HEK293 (cell line): ENCODE results near the gene DPY19L2.
"Not testable (repeated sequence)": the region's sequence is repeated elsewhere in the genome, so short reads cannot be mapped to it uniquely, and the experiment has no call there.

Experiments used
- CTCF ChIA-PET: fragments of 350-600 bp; formaldehyde crosslinking; extraction: SDS; loops from one replicate; lab custom pipeline; 2021; ENCODE audit warnings: antibody characterized with exemption; lab: Yijun Ruan, JAX
- POLR2A ChIA-PET: fragments of 300-600 bp; formaldehyde crosslinking; extraction: SDS; loops from one replicate; lab custom pipeline; 2020; ENCODE audit warnings: antibody characterized with exemption, inconsistent platforms; lab: Yijun Ruan, JAX
- H3K27ac ChIP-seq: fragments of 200-500 bp; sonication (Bioruptor generic); 2 replicates; pipeline ENCODE4 v1.5.1; 2014; ENCODE audit warnings: low read depth, low read length, control low read depth, inconsistent platforms; ENCODE audit errors: extremely low read depth
- H3K36me3 ChIP-seq, 2 experiments: fragments of 200-500 bp in 1 of 2; sonication (Bioruptor generic) in 1 of 2; 1 replicate in 1 of 2; 2 replicates in 1 of 2; pipeline ENCODE4 v1.5.1; 2014 to 2017; ENCODE audit warnings: inconsistent platforms in 2 of 2, low read length in 2 of 2; ENCODE audit not compliant: control insufficient read depth in 2 of 2, insufficient read depth in 1 of 2
- H3K4me1 ChIP-seq: fragments of 200-500 bp; sonication (Bioruptor generic); 2 replicates; pipeline ENCODE4 v1.5.1; 2014; ENCODE audit warnings: mild to moderate bottlenecking, low read length, inconsistent platforms; ENCODE audit not compliant: control insufficient read depth, insufficient read depth
- H3K4me3 ChIP-seq: 2 replicates; pipeline ENCODE4 v1.5.1; 2011; ENCODE audit warnings: low read depth, mild to moderate bottlenecking, control low read depth, low read length, moderate library complexity
- H3K9me3 ChIP-seq: fragments of 200-500 bp; sonication (Bioruptor generic); 2 replicates; pipeline ENCODE4 v1.5.1; 2014; ENCODE audit warnings: low read depth, low read length, inconsistent platforms; ENCODE audit not compliant: control insufficient read depth, insufficient read depth
- FEZF1 ChIP-seq: fragments of 450-650 bp; formaldehyde crosslinking; IDR thresholded peaks from 2 replicates; pipeline ENCODE4 v1.5.1; 2016; ENCODE audit warnings: missing biosample characterization, missing genetic modification characterization
- OSR2 ChIP-seq: fragments of 450-650 bp; formaldehyde crosslinking; IDR thresholded peaks from 2 replicates; pipeline ENCODE4 v1.5.1; 2016; ENCODE audit warnings: missing biosample characterization, missing genetic modification characterization
- PRDM10 ChIP-seq: fragments of 450-650 bp; formaldehyde crosslinking; IDR thresholded peaks from 2 replicates; pipeline ENCODE4 v1.5.1; 2016; ENCODE audit warnings: missing biosample characterization, missing genetic modification characterization
- SCRT2 ChIP-seq: fragments of 450-650 bp; formaldehyde crosslinking; IDR thresholded peaks from 2 replicates; pipeline ENCODE4 v1.5.1; 2016; ENCODE audit warnings: missing biosample characterization, missing genetic modification characterization
- TCF7L2 ChIP-seq: IDR thresholded peaks from 2 replicates; pipeline ENCODE4 v1.6.1; 2011; ENCODE audit warnings: low read depth, mild to moderate bottlenecking, inconsistent platforms, low read length, moderate library complexity, borderline replicate concordance
- ZBTB26 ChIP-seq: fragments of 450-650 bp; formaldehyde crosslinking; optimal IDR thresholded peaks from 2 replicates; pipeline ENCODE3; 2016; ENCODE audit warnings: missing biosample characterization, mild to moderate bottlenecking, missing genetic modification characterization
- ZBTB8A ChIP-seq: fragments of 450-650 bp; formaldehyde crosslinking; IDR thresholded peaks from 2 replicates; pipeline ENCODE4 v1.5.1; 2016; ENCODE audit warnings: missing biosample characterization, missing genetic modification characterization
- ZNF558 ChIP-seq: fragments of 450-650 bp; formaldehyde crosslinking; IDR thresholded peaks from 2 replicates; pipeline ENCODE4 v1.5.1; 2016; ENCODE audit warnings: missing biosample characterization, missing genetic modification characterization
- ZNF843 ChIP-seq: fragments of 450-650 bp; formaldehyde crosslinking; IDR thresholded peaks from 2 replicates; pipeline ENCODE4 v1.5.1; 2016; ENCODE audit warnings: missing biosample characterization, missing genetic modification characterization
- ZXDB ChIP-seq: fragments of 450-650 bp; formaldehyde crosslinking; IDR thresholded peaks from 2 replicates; pipeline ENCODE4 v1.5.1; 2016; ENCODE audit warnings: missing biosample characterization, missing genetic modification characterization

The DPY19L2 gene

DNA sequence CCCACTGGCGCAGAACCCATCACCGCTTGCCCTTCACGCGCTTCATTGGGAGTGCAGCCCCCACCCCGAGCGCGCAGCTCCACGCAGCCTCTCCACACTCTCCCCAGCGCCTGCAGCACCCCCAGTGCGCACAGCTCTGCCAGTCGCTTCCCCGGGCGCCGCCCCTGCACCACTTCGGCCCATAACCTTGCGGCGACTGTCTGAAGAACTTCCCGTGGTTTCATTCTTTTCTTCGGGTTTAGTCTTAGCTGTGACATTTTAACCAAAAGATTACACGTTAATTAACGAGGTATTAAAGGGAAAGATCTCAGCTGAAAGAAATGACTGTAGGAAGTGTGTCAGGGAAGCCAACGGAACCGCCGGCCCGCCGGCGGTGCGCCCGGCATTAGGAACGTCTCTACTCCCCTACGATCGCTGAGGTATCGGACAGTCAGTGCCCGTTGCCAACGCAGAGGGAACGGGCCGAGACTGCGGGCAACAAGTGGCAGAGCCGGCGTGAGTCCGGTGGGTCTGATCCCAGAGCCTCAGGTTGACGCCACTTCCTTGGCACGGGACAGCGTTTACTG is 590 bp upstream of the DPY19L2 start:
- not testable (repeated sequence) for H3K9me3 ChIP-seq, H3K36me3 ChIP-seq, H3K4me1 ChIP-seq
- H3K27ac ChIP-seq: peak overlapping the region; percentile 62; the same call in 1 of the 2 replicates
- ChIA-PET CTCF (interaction anchor here (0.7 to 1.2 kb wide), 2 partner anchors 249 to 985 kb away, joined by 3 to 6 read pairs; no protein-coding TSS in a partner anchor), POLR2A (interaction anchor here (1.0 kb wide), 1 partner anchor 248 kb away, joined by 3 read pairs; no protein-coding TSS in a partner anchor)
- TF ChIP-seq ZBTB26 (tag by site-specific recombination): peak; percentile 70
- TF ChIP-seq SCRT2 (tag by site-specific recombination): peak; percentile 88
- 0 out of 2 replicates have a peak, but pooled peaks have one; percentile 1 for TF ChIP-seq ZBTB8A
- H3K4me3 ChIP-seq: peak overlapping the region; percentile 72

GRCh38 chr12:63663005-63663404 is 5.3 kb downstream of the DPY19L2 start:
- H3K4me3 ChIP-seq, H3K27ac ChIP-seq, H3K9me3 ChIP-seq, H3K36me3 ChIP-seq, H3K4me1 ChIP-seq, POLR2A ChIA-PET, CTCF ChIA-PET: not testable (repeated sequence)

DNA sequence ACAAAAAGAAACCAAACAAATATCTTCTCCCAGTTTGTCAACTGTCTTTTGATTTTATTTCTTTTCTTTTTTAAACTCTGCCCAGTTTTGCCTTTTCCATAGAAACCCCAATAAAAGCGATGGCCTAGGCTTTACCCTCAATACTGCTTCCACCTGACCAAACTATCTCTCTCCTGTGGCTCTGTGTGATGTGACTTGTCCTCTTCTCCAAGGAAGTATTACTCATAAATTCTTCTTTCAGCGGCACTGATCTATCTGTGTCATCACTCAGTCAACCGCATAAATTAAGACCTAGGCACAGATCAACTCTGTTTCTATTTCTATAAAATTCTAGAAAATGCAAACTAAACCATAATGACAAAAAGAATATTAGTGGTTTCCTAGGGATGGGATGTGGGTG is 9.8 kb downstream of the DPY19L2 start:
- H3K9me3 ChIP-seq, H3K4me1 ChIP-seq, H3K27ac ChIP-seq, POLR2A ChIA-PET, H3K36me3 ChIP-seq, CTCF ChIA-PET, H3K4me3 ChIP-seq: not testable (repeated sequence)

GRCh38 chr12:63656407-63656806 is 11.9 kb downstream of the DPY19L2 start:
- peak; percentile 93 for TF ChIP-seq ZNF558 (tag by site-specific recombination)
- H3K27ac ChIP-seq: 0 out of 2 replicates have a peak overlapping the region, but pooled peaks have one; percentile 37
- CTCF ChIA-PET: interaction anchor here (0.6 kb wide), 1 partner anchor 548 kb away, joined by 3 read pairs; no protein-coding TSS in a partner anchor
- H3K4me3 ChIP-seq, H3K9me3 ChIP-seq, H3K36me3 ChIP-seq, POLR2A ChIA-PET, H3K4me1 ChIP-seq: not testable (repeated sequence)

DNA sequence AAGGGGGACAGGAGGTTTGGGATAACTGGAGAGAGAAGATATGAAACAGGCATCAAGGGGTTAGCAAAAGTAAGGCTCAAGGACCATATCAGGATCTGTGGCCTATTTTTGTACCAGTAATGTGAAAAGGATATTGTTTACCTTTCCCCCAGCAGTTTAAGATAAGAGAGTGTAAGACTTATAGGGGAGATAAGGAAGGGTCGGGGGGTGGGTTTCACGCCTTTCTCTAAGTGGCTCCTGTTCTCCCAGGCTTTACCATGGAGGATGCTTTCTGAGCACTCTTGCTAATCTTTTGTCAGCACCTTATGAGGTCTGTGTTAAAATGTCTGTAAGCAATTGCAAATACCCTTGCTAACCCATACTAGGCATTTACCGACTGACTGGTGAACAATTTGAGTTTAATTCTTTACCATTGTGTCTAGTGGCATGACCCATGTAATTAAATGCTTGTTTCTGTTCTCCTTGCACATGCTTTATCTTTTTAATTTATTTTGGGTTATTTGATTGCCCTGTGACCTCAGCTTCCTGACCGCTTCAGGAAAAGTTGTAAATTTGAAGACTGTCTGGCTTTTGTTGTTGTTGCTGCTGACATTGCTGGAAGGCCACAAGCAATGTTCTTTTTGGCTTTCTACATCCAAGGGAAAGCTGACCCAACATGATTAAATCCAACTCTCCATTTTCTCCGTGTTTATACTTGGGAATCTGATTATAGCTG is 12.6 kb downstream of the DPY19L2 start:
- CTCF ChIA-PET: not testable (repeated sequence)

GRCh38 chr12:63654481-63654880 is 13.8 kb downstream of the DPY19L2 start:
- H3K36me3 ChIP-seq, H3K4me1 ChIP-seq, H3K4me3 ChIP-seq, H3K9me3 ChIP-seq, CTCF ChIA-PET, POLR2A ChIA-PET, H3K27ac ChIP-seq: not testable (repeated sequence)

More for the DNA sequence above, 12.6 kb downstream of the DPY19L2 start:
- H3K4me3 ChIP-seq, H3K4me1 ChIP-seq, H3K9me3 ChIP-seq, H3K36me3 ChIP-seq, POLR2A ChIA-PET: not testable (repeated sequence)
- 0 out of 2 replicates have a peak, but pooled peaks have one; percentile 23 for TF ChIP-seq TCF7L2
- peak; percentile 76 for TF ChIP-seq FEZF1 (tag by site-specific recombination)
- TF ChIP-seq ZNF843: 0 out of 2 replicates have a peak, but pooled peaks have one; percentile 20
- 0 out of 2 replicates have a peak, but pooled peaks have one; percentile 27 for TF ChIP-seq OSR2 (tag by site-specific recombination)
- TF ChIP-seq ZXDB (tag by site-specific recombination): peak; percentile 59; the same call in 1 of the 2 replicates
- peak; percentile 35; the same call in 1 of the 2 replicates for TF ChIP-seq PRDM10 (tag by site-specific recombination)
- 0 out of 2 replicates have a peak overlapping the region, but pooled peaks have one; percentile 37 for H3K27ac ChIP-seq

DNA sequence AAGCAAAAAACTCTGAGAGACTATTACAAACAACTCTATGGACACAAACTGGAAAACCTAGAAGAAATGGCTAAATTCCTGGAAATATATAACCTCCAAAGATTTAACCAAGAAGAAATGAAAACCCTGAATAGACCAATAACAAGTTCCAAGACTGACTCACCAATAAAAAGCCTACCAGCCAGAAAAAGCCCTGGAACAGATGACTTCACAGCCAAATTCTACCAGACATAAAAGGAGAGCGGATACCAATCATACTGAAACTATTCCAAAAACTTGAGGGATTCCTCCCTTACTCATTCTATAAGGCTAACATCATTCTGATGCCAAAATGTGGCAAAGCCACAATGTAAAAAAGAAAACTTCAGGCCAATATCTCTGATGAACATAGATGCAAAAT is 18.8 kb downstream of the DPY19L2 start:
- CTCF ChIA-PET, H3K9me3 ChIP-seq, H3K27ac ChIP-seq, H3K36me3 ChIP-seq, H3K4me1 ChIP-seq, POLR2A ChIA-PET, H3K4me3 ChIP-seq: not testable (repeated sequence)
